H1 (cell line): ENCODE results near the gene WNT2. TPM values are rescaled to one million over a fixed set of nuclear protein-coding genes. Genes with fewer than 3 reads are reported as not detected.

Experiments used
- HDAC6 ChIP-seq: IDR thresholded peaks from one replicate; pipeline ENCODE4 v1.7.1; 2012; ENCODE audit warnings: low read depth, mild to moderate bottlenecking, inconsistent platforms, low read length, moderate library complexity
- RXRA ChIP-seq: IDR thresholded peaks from 2 replicates; pipeline ENCODE4 v1.6.1; 2011; ENCODE audit warnings: low read depth, mild to moderate bottlenecking, low read length, moderate library complexity; ENCODE audit not compliant: insufficient read depth
- SAP30 ChIP-seq: fragments of 300-600 bp; sonication (generic); IDR thresholded peaks from 2 replicates; pipeline ENCODE4 v1.7.1; 2012; ENCODE audit warnings: low read length, moderate library complexity, mild to moderate bottlenecking, inconsistent platforms; ENCODE audit not compliant: insufficient read depth, insufficient replicate concordance
- SIX5 ChIP-seq: IDR thresholded peaks from 2 replicates; pipeline ENCODE4 v1.6.1; 2011; ENCODE audit warnings: mild to moderate bottlenecking, low read depth, low read length
- TAF1 ChIP-seq: IDR thresholded peaks from 2 replicates; pipeline ENCODE4 v1.6.1; 2011; ENCODE audit warnings: mild to moderate bottlenecking, low read depth, low read length
- polyA plus RNA-seq, 7 experiments: library from polyadenylated mRNA; depleted of rRNA in 3 of 7; stranded (reverse) in 5 of 7; unstranded in 2 of 7; fragments of >200 nt in 5 of 7; fragments of 200-250 nt in 2 of 7; gene quantifications; 1 replicate in 5 of 7; 2 replicates in 1 of 7; 4 replicates in 1 of 7; pipeline versions ENCODE4 v1.2.1 to v1.2.3, GENCODE V29; 2011 to 2013; ENCODE audit warnings: missing spikeins in 2 of 7, mixed read lengths in 2 of 7
- total RNA-seq: library from RNA; stranded (reverse); fragmentation: NEBNext Ultra II Directional; extraction: Animal tissue kit (Norgen Biotek cat#: 25700); gene quantifications from 2 replicates; pipeline ENCODE4 v1.2.1, GENCODE V29; 2021

The WNT2 gene
- total and polyA plus RNA-seq, 2 of the 8 experiments (the other 6 are each of a cell fraction or from before 2014, with no cell fraction given), result not detected

DNA sequence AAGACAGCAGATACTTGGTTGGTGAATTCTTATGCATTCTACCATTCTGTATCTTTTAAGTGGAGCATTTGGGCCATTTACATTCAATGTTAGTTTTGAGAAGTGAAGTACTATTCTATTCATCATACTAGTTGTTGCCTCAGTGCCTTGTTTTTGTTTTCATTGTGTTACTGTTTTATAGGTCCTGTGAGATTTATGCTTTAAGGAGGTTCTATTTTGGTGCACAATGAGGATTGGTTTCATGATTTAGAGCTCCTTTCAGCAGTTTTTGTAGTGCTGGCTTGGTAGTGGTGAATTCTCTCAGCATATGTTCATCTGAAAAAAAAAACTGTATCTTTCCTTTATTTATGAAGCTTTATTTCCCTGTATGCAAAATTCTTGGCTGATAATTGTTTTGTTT lies 23.3 kb upstream of the WNT2 start (continued):
- TF ChIP-seq SIX5, result no peak
- TF ChIP-seq HDAC6, result no peak
- TF ChIP-seq RXRA, result no peak
- no peak for TF ChIP-seq SAP30
- TF ChIP-seq TAF1, result no peak
